K562 (cell line): Measurements from ENCODE around the gene P4HTM. TPM values are rescaled to one million over a fixed set of nuclear protein-coding genes. Genes with fewer than 3 reads are reported as not detected.
"Not testable (repeated sequence)": the region's sequence is repeated elsewhere in the genome, so short reads cannot be mapped to it uniquely, and the experiment has no call there.

ENCODE experiments used
- ATAC-seq: fragments of 200-7000 bp; cut with Tn5 transposase; 3 replicates; pipeline ENCODE4 v1.9.1; 2020; ENCODE audit warnings: moderate library complexity
- BruUV-seq: library from RNA; stranded (reverse); fragments of 400-500 nt; replicated peaks from 2 replicates; lab custom pipeline; 2021; lab: Mats Ljungman, UMichigan
- CTCF ChIA-PET: fragments of 300-600 bp; formaldehyde crosslinking; extraction: SDS; loops from one replicate; lab custom pipeline; 2021; ENCODE audit warnings: low intra/inter-chr PET ratio; lab: Yijun Ruan, JAX
- POLR2A ChIA-PET: fragments of 300-600, 350-650 bp; sonication (Branson Sonifier 250); formaldehyde crosslinking; extraction: SDS; loops from one replicate; lab custom pipeline; 2021; ENCODE audit warnings: antibody characterized with exemption, inconsistent platforms; lab: Yijun Ruan, JAX
- DNase-seq, 4 experiments: peaks; one replicate each; pipeline versions ENCODE4 v3.0.0 to v3.0.0-alpha.2; 2011 to 2018; ENCODE audit warnings: low spot score in 3 of 4, mixed read lengths in 3 of 4; ENCODE audit errors: extremely low read depth in 1 of 4
- FAIRE-seq: peaks from 2 replicates; lab custom pipeline; 2011; peaks lifted over from hg19 to GRCh38; lab: Jason Lieb, UNC
- H2AFZ ChIP-seq: 2 replicates; pipeline ENCODE4 v1.6.0; 2011; ENCODE audit warnings: low read depth, low read length, control low read depth, inconsistent platforms
- H3K27ac ChIP-seq: fragments of 200-600 bp; 3 replicates; pipeline ENCODE4 v1.8.0; 2011; ENCODE audit warnings: low read depth, mild to moderate bottlenecking, control low read depth, inconsistent platforms, low read length, moderate library complexity, mixed read lengths; ENCODE audit errors: extremely low read depth
- H3K27me3 ChIP-seq, 2 experiments: fragments of 300-600 bp in 1 of 2; 2 replicates in 1 of 2; 3 replicates in 1 of 2; pipeline versions ENCODE4 v1.6.0 to v1.8.0; 2011; ENCODE audit warnings: inconsistent platforms in 2 of 2, low read length in 2 of 2, mild to moderate bottlenecking in 1 of 2, mixed read lengths in 1 of 2, moderate library complexity in 1 of 2; ENCODE audit not compliant: control insufficient read depth in 2 of 2, insufficient read depth in 2 of 2
- H3K36me3 ChIP-seq: fragments of 300-600 bp; 3 replicates; pipeline ENCODE4 v1.8.0; 2011; ENCODE audit warnings: mild to moderate bottlenecking, low read length, inconsistent platforms; ENCODE audit not compliant: control insufficient read depth, insufficient read depth
- H3K4me1 ChIP-seq, 2 experiments: fragments of 200-600 bp in 1 of 2; replicated peaks in 1 of 2; 2 replicates in 1 of 2; 3 replicates in 1 of 2; pipeline versions ENCODE4 v1.5.1 to v1.8.0; 2011; ENCODE audit warnings: inconsistent platforms in 2 of 2, low read length in 2 of 2, mild to moderate bottlenecking in 1 of 2, mixed read lengths in 1 of 2, moderate library complexity in 1 of 2; ENCODE audit not compliant: control insufficient read depth in 2 of 2, insufficient read depth in 2 of 2
- H3K4me2 ChIP-seq: 2 replicates; pipeline ENCODE4 v1.6.1; 2011; ENCODE audit warnings: low read length, control low read depth, inconsistent platforms, mixed read lengths; ENCODE audit not compliant: insufficient read depth
- H3K4me3 ChIP-seq: fragments of 200-600 bp; sonication (generic), shearing (Covaris generic); 2 replicates; pipeline ENCODE4 v1.5.1; 2016; ENCODE audit warnings: control low read depth, inconsistent platforms
- H3K79me2 ChIP-seq: fragments of 200-600 bp; 3 replicates; pipeline ENCODE4 v1.8.0; 2011; ENCODE audit warnings: low read length, inconsistent platforms; ENCODE audit not compliant: control insufficient read depth, insufficient read depth
- H3K9ac ChIP-seq, 2 experiments: 2 replicates each; pipeline versions ENCODE4 v1.6.0 to v1.6.1; 2011; ENCODE audit warnings: low read depth in 2 of 2, low read length in 2 of 2, control low read depth in 1 of 2, inconsistent platforms in 1 of 2, mild to moderate bottlenecking in 1 of 2, mixed read lengths in 1 of 2; ENCODE audit not compliant: insufficient read depth in 1 of 2
- H3K9me1 ChIP-seq: one replicate; pipeline ENCODE4 v1.6.0; 2011; ENCODE audit warnings: inconsistent platforms, mild to moderate bottlenecking, low read length, moderate library complexity; ENCODE audit not compliant: control insufficient read depth, insufficient read depth
- H3K9me3 ChIP-seq: replicated peaks from 2 replicates; pipeline ENCODE4 v1.5.1; 2011; ENCODE audit warnings: low read depth, low read length, inconsistent platforms; ENCODE audit not compliant: control insufficient read depth, insufficient read depth
- H4K20me1 ChIP-seq: replicated peaks from 2 replicates; pipeline ENCODE4 v1.6.1; 2011; ENCODE audit warnings: low read length, inconsistent platforms, mixed read lengths; ENCODE audit not compliant: control insufficient read depth, insufficient read depth
- WGBS: fragments of 100-300 bp; shearing (Covaris generic); methylation state at CpG from one replicate; pipeline ENCODE4 v1.1.6; 2016; ENCODE audit warnings: low coverage, mixed read lengths; ENCODE audit not compliant: insufficient coverage; ENCODE audit errors: missing lambda C conversion rate; 5-methylcytosine and 5-hydroxymethylcytosine counted together
- in situ Hi-C: fragments of 300-500 bp; cut with MboI; formaldehyde crosslinking; loops from 4 replicates; pipeline ENCODE4 v1.15.0; 2018; ENCODE audit warnings: inconsistent platforms, mixed read lengths
- intact Hi-C: fragments of 100-400 bp; cut with micrococcal nuclease; formaldehyde crosslinking; loops from 2 replicates; pipeline ENCODE4 v1.14.2; 2022
- polyA plus RNA-seq, 8 experiments: library from polyadenylated mRNA; depleted of rRNA in 4 of 8; stranded (reverse) in 5 of 8; unstranded in 3 of 8; fragments of >200 nt; fragmentation: Nextera tagmentation in 2 of 8; fragmentation: Illumina TruSeq in 1 of 8; extraction: Ambion mirVana in 2 of 8; extraction: Trizol in 1 of 8; gene quantifications; 2 replicates each; pipeline versions ENCODE4 v1.2.1 to v1.2.3, GENCODE V29; 2011 to 2014; ENCODE audit warnings: inconsistent platforms in 1 of 8, missing spikeins in 1 of 8
- total RNA-seq, 7 experiments: library from RNA; depleted of rRNA in 6 of 7; stranded (reverse); fragments of >200 nt in 6 of 7; fragmentation: Illumina TruSeq in 2 of 7; extraction: Trizol in 2 of 7; gene quantifications; 2 replicates each; pipeline versions ENCODE4 v1.2.1 to v1.2.3, GENCODE V29; 2011 to 2021; ENCODE audit warnings: low replicate concordance in 1 of 7
- TF ChIP-seq, protein P1 (sequence below): fragments of 450-650 bp; IDR thresholded peaks from 2 replicates; pipeline ENCODE4 v1.6.1; 2018; ENCODE audit not compliant: partially characterized antibody

P4HTM gene
- total and polyA plus RNA-seq, 9 of the 15 experiments (the other 6 are each of a cell fraction or from before 2014, with no cell fraction given) = 0.09 to 0.66 (median 0.25) TPM; not detected in 2

DNA sequence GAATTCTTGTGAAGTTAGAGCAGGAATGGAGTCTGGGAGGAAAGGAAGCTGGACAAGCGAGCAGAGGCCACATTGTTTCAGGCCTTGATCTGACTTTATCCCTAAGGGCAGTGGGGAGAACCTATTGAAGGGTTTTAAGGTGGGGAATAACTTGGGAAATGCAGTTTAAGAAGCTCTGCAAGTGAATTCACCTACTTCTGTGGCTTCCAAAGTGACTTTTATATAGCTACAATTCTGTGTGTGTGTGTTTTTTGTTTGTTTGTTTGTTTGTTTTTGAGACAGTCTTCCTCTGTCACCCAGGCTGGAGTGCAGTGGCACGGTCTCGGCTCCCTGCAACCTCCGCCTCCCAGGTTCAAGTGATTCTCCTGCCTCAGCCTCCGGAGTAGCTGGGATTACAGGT is 18.6 kb downstream of the P4HTM start:
- peak overlapping the region; percentile 69 for H3K27ac ChIP-seq
- H3K9me1 ChIP-seq, H3K27me3 ChIP-seq, H3K9me3 ChIP-seq, DNase-seq, H2AFZ ChIP-seq, CTCF ChIA-PET, ATAC-seq, in situ Hi-C loops, H4K20me1 ChIP-seq, BruUV-seq, FAIRE-seq: not testable (repeated sequence)
- TF ChIP-seq, protein P1, sequence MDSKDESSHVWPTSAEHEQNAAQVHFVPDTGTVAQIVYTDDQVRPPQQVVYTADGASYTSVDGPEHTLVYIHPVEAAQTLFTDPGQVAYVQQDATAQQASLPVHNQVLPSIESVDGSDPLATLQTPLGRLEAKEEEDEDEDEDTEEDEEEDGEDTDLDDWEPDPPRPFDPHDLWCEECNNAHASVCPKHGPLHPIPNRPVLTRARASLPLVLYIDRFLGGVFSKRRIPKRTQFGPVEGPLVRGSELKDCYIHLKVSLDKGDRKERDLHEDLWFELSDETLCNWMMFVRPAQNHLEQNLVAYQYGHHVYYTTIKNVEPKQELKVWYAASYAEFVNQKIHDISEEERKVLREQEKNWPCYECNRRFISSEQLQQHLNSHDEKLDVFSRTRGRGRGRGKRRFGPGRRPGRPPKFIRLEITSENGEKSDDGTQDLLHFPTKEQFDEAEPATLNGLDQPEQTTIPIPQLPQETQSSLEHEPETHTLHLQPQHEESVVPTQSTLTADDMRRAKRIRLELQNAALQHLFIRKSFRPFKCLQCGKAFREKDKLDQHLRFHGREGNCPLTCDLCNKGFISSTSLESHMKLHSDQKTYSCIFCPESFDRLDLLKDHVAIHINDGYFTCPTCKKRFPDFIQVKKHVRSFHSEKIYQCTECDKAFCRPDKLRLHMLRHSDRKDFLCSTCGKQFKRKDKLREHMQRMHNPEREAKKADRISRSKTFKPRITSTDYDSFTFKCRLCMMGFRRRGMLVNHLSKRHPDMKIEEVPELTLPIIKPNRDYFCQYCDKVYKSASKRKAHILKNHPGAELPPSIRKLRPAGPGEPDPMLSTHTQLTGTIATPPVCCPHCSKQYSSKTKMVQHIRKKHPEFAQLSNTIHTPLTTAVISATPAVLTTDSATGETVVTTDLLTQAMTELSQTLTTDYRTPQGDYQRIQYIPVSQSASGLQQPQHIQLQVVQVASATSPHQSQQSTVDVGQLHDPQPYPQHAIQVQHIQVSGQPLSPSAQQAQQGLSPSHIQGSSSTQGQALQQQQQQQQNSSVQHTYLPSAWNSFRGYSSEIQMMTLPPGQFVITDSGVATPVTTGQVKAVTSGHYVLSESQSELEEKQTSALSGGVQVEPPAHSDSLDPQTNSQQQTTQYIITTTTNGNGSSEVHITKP = peak; percentile 76
- POLR2A ChIA-PET = interaction anchor here (0.6 to 3.0 kb wide), 5 partner anchors 12 to 126 kb away, joined by 3 to 104 read pairs (median 5); partner anchors contain the start of genes DALRD3, NDUFAF3 and QRICH1
- peaks cover 30% of the 10 kb centered on the region; the same call in 2 of the 3 replicates for H3K36me3 ChIP-seq
- intact Hi-C loops = loop anchor here (5.0 kb wide), 1 partner anchor 91 kb away; the partner anchor contains the start of gene ARIH2
- H3K4me3 ChIP-seq = peak overlapping the region; percentile 80
- H3K4me2 ChIP-seq = peak overlapping the region; percentile 94
- peaks cover 19 to 54% of the 10 kb centered on the region in 2 experiments; a peak in 4 of 5 replicates for H3K4me1 ChIP-seq
- H3K79me2 ChIP-seq = peaks cover 56% of the 10 kb centered on the region
- peak overlapping the region; percentile 74 to 93 for H3K9ac ChIP-seq
- 81% methylated on average over 5 of the region's 5 CpGs for WGBS
